Measurements from ENCODE around the gene EEF2. TPM values are rescaled to one million over a fixed set of nuclear protein-coding genes. Genes with fewer than 3 reads are reported as not detected.

Gene EEF2
- total RNA-seq, 4 donors from 2014 or later, result 1,210 to 2,054 (median 1,565) TPM

- Histone ChIP-seq H3K9me3 (no peaks in the 10 kb centered on the region), H3K27ac (peak overlapping the region in 1 of 4 donors; percentile 39), H3K27me3 (no peaks in the 10 kb centered on the region), H3K4me3 (no peak overlapping the region), H3K36me3 (peaks cover 58 to 73% (median 62%) of the 10 kb centered on the region in 3 donors), H3K4me1 (peaks cover under 1 to 55% (median 5%) of the 10 kb centered on the region in 3 donors)
- WGBS, 2 donors, result 87 to 95% methylated on average over 4 to 10 of the region's 29 CpGs
- intact Hi-C loops (cut with DNase I), result no loop called here
- no peak for DNase-seq
- no peak for TF ChIP-seq CTCF (IDR thresholded peaks at IDR 0.05)
- no peak for TF ChIP-seq POLR2A (IDR thresholded peaks at IDR 0.05)
These were observed 8.6 kb downstream of the EEF2 start for GRCh38 chr19:3976495-3977241.

GRCh38 chr19:3975637-3976087, 9.6 kb downstream of the EEF2 start:
- no peaks in the 10 kb centered on the region for H3K9me3 ChIP-seq
- no peak for DNase-seq
- no peak overlapping the region for H3K4me3 ChIP-seq
- H3K4me1 ChIP-seq, result peaks cover 4 to 50% (median 5%) of the 10 kb centered on the region in 3 donors
- intact Hi-C loops (cut with DNase I), result no loop called here
- no peaks in the 10 kb centered on the region for H3K27me3 ChIP-seq
- 83 to 84% methylated on average over 11 to 14 of the region's 14 CpGs for WGBS, 2 donors
- TF ChIP-seq CTCF (IDR thresholded peaks at IDR 0.05) (no peak), POLR2A (IDR thresholded peaks at IDR 0.05) (no peak)
- peaks cover 48 to 63% (median 52%) of the 10 kb centered on the region in 3 donors for H3K36me3 ChIP-seq
- no peak overlapping the region for H3K27ac ChIP-seq

GRCh38 chr19:3975144-3975543, 10.1 kb downstream of the EEF2 start:
- Histone ChIP-seq H3K4me1 (peaks cover 0 to 50% (median 6%) of the 10 kb centered on the region in 3 donors), H3K9me3 (no peaks in the 10 kb centered on the region), H3K4me3 (no peak overlapping the region), H3K27me3 (no peaks in the 10 kb centered on the region), H3K27ac (no peak overlapping the region), H3K36me3 (peaks cover 43 to 58% (median 47%) of the 10 kb centered on the region in 3 donors)
- no peak for DNase-seq
- 66 to 68% methylated on average over 6 to 8 of the region's 8 CpGs for WGBS, 2 donors
- intact Hi-C loops (cut with DNase I), result no loop called here
- no peak for TF ChIP-seq POLR2A (IDR thresholded peaks at IDR 0.05)

- no peaks in the 10 kb centered on the region for H3K9me3 ChIP-seq
- H3K27ac ChIP-seq, result peak within 1 kb of the TSS; percentile 96 to 99 (median 98)
- intact Hi-C loops (cut with DNase I), result no loop called here
- H3K4me1 ChIP-seq, result peaks cover 16 to 55% (median 45%) of the 10 kb centered on the region in 3 donors
- H3K36me3 ChIP-seq, result peaks cover 6 to 43% (median 18%) of the 10 kb centered on the region in 3 donors
- WGBS, 2 donors, result 0 to 3% methylated on average over 7 to 17 of the region's 73 CpGs
- peak within 1 kb of the TSS; percentile 88 to 100 (median 93) for H3K4me3 ChIP-seq
- TF ChIP-seq POLR2A (IDR thresholded peaks at IDR 0.05), result peak in 3 of 4 donors; percentile 95 to 98 (median 96)
- peak in 4 of 6 experiments; percentile 27 to 67 (median 48) for TF ChIP-seq CTCF (IDR thresholded peaks at IDR 0.05)
- DNase-seq, result peak; percentile 81
- no peaks in the 10 kb centered on the region for H3K27me3 ChIP-seq
These were observed 14.3 kb downstream of the EEF2 start, which contains the start of gene DAPK3 for GRCh38 chr19:3970808-3971598. TSS of gene DAPK3 (minus strand) at chr19:3971099. CDS start at chr19:3969735, 1,364 bp downstream.

- WGBS, 2 donors, result 0 to 2% methylated on average over 16 to 19 of the region's 22 CpGs
- TF ChIP-seq POLR2A (IDR thresholded peaks at IDR 0.05), result no peak
- TF ChIP-seq CTCF (IDR thresholded peaks at IDR 0.05), result no peak
- Histone ChIP-seq H3K9me3 (no peaks in the 10 kb centered on the region), H3K27ac (peak overlapping the region; percentile 96 to 99 (median 98)), H3K4me1 (peaks cover 16 to 61% (median 45%) of the 10 kb centered on the region in 3 donors), H3K4me3 (peak overlapping the region; percentile 88 to 100 (median 93)), H3K27me3 (no peaks in the 10 kb centered on the region), H3K36me3 (peaks cover 0 to 43% (median 12%) of the 10 kb centered on the region in 3 donors)
- intact Hi-C loops (cut with DNase I), result no loop called here
- no peak for DNase-seq
These were observed 14.9 kb downstream of the EEF2 start for GRCh38 chr19:3970313-3970807.
